ENCODE results near the gene ERFL. TPM values are rescaled to one million over a fixed set of nuclear protein-coding genes. Genes with fewer than 3 reads are reported as not detected.

Gene ERFL
- total RNA-seq, 1 donor from 2014 or later = 0.43 TPM

- DNase-seq (no peak), ATAC-seq (no peak)
- no peaks in the 10 kb centered on the region for H3K9me3 ChIP-seq
- H3K4me3 ChIP-seq = no peak overlapping the region
- peaks cover 29% of the 10 kb centered on the region for H3K27me3 ChIP-seq
- TF ChIP-seq, protein P1, sequence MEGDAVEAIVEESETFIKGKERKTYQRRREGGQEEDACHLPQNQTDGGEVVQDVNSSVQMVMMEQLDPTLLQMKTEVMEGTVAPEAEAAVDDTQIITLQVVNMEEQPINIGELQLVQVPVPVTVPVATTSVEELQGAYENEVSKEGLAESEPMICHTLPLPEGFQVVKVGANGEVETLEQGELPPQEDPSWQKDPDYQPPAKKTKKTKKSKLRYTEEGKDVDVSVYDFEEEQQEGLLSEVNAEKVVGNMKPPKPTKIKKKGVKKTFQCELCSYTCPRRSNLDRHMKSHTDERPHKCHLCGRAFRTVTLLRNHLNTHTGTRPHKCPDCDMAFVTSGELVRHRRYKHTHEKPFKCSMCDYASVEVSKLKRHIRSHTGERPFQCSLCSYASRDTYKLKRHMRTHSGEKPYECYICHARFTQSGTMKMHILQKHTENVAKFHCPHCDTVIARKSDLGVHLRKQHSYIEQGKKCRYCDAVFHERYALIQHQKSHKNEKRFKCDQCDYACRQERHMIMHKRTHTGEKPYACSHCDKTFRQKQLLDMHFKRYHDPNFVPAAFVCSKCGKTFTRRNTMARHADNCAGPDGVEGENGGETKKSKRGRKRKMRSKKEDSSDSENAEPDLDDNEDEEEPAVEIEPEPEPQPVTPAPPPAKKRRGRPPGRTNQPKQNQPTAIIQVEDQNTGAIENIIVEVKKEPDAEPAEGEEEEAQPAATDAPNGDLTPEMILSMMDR (IDR thresholded peaks at IDR 0.05) = no peak
- intact Hi-C loops (cut with DNase I) = loop anchor here (10.0 kb wide), 1 partner anchor 72 kb away; the partner anchor contains the start of gene RPS19
- H3K27ac ChIP-seq = no peak overlapping the region
- no peaks in the 10 kb centered on the region for H3K36me3 ChIP-seq
- H3K4me1 ChIP-seq = peaks cover 3% of the 10 kb centered on the region
Observed at GRCh38 chr19:41936416-41936850, 8.2 kb upstream of the ERFL start.

- no peak overlapping the region for H3K27ac ChIP-seq
- H3K4me3 ChIP-seq = no peak overlapping the region
- H3K4me1 ChIP-seq = peaks cover 3% of the 10 kb centered on the region
- TF ChIP-seq, protein P1 (IDR thresholded peaks at IDR 0.05) = no peak
- ATAC-seq (no peak), DNase-seq (no peak)
- intact Hi-C loops (cut with DNase I) = loop anchor here (10.0 kb wide), 1 partner anchor 71 kb away; the partner anchor contains the start of gene RPS19
- no peaks in the 10 kb centered on the region for H3K9me3 ChIP-seq
- no peaks in the 10 kb centered on the region for H3K36me3 ChIP-seq
- H3K27me3 ChIP-seq = peaks cover 34% of the 10 kb centered on the region
Observed at GRCh38 chr19:41935760-41936415, 7.6 kb upstream of the ERFL start.

DNA sequence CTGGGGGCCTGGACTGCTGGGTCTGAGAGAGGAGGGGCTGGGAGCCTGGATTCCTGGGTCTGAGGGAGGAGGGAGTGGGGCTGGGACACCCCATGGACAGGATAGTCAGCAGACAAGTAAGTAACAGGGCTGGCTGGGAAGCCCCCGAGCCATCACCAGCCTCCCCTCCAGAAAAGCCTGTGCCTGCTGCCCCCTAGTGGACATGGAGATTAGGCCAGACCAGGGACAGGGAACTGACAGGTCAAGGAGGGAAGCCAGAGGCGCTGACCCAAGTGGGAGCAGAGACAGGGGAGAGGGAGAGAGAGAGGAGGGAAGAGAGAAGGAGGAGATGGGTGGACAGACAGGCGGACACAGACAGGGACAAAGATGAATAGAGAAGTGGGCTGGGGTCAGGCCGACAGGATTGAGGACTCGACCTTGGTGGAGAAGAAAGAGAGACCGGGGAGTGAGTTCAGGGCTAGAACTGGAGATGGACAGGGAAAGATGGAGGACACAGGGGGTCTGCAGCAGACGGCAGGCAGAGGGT lies 6.7 kb upstream of the ERFL start:
- intact Hi-C loops (cut with DNase I) = loop anchor here (10.0 kb wide), 1 partner anchor 70 kb away; the partner anchor contains the start of gene RPS19
- Histone ChIP-seq H3K4me3 (no peak overlapping the region), H3K4me1 (peaks cover 2% of the 10 kb centered on the region), H3K27ac (no peak overlapping the region), H3K27me3 (peaks cover 44% of the 10 kb centered on the region), H3K9me3 (no peaks in the 10 kb centered on the region), H3K36me3 (no peaks in the 10 kb centered on the region)
- peak; percentile 80 for ATAC-seq
- peak; percentile 84 for DNase-seq
- TF ChIP-seq, protein P1 (IDR thresholded peaks at IDR 0.05) = peak; percentile 80

- no peaks in the 10 kb centered on the region for H3K9me3 ChIP-seq
- no peak overlapping the region for H3K4me3 ChIP-seq
- H3K27ac ChIP-seq = no peak overlapping the region
- DNase-seq = no peak
- intact Hi-C loops (cut with DNase I) = loop anchor here (10.0 kb wide), 1 partner anchor 69 kb away; the partner anchor contains the start of gene RPS19
- H3K36me3 ChIP-seq = no peaks in the 10 kb centered on the region
- H3K4me1 ChIP-seq = no peaks in the 10 kb centered on the region
- peaks cover 48% of the 10 kb centered on the region for H3K27me3 ChIP-seq
- no peak for ATAC-seq
- TF ChIP-seq, protein P1 (IDR thresholded peaks at IDR 0.05) = no peak
Observed at GRCh38 chr19:41933693-41934426, 5.6 kb upstream of the ERFL start.

DNA sequence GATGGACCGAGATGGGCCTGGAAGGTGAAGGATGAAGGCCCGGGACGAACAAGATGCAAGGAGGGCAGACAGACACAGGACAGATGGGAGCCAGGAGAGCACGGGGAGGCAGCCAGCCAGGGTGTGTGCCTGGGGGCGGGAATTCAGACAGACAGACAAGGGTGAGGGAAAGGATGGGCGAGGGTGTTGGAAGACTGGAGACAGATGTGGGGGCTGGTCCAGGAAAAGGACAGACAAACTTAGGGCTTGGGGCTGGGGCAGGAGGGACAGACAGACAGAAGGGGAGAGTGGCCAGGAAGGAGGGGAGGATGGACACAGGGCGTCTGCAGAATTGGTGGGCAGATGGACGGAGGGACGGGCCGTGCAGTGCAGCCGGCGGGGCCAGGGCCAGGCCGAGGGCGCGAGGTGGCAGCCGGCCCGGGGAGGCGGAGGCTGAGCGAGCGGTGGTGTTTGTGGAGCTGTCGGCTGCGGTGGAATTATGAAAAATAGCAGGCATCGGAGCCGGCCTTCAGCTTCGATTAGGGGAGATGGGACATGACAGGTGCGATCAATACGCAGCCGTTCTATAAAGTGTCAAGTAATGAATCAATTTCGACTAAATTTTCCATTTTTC lies 4.6 kb upstream of the ERFL start:
- intact Hi-C loops (cut with DNase I) = loop anchor here (10.0 kb wide), 1 partner anchor 68 kb away; the partner anchor contains the start of gene RPS19
- TF ChIP-seq, protein P1 (IDR thresholded peaks at IDR 0.05) = no peak
- Histone ChIP-seq H3K4me3 (no peak overlapping the region), H3K27me3 (peaks cover 56% of the 10 kb centered on the region), H3K27ac (no peak overlapping the region), H3K9me3 (no peaks in the 10 kb centered on the region), H3K36me3 (no peaks in the 10 kb centered on the region), H3K4me1 (peaks cover 8% of the 10 kb centered on the region)
- ATAC-seq (no peak), DNase-seq (no peak)

All from upper lobe of right lung (tissue), 1 donor.